ENCODE measurements around the gene EPHB3.

The EPHB3 gene

DNA sequence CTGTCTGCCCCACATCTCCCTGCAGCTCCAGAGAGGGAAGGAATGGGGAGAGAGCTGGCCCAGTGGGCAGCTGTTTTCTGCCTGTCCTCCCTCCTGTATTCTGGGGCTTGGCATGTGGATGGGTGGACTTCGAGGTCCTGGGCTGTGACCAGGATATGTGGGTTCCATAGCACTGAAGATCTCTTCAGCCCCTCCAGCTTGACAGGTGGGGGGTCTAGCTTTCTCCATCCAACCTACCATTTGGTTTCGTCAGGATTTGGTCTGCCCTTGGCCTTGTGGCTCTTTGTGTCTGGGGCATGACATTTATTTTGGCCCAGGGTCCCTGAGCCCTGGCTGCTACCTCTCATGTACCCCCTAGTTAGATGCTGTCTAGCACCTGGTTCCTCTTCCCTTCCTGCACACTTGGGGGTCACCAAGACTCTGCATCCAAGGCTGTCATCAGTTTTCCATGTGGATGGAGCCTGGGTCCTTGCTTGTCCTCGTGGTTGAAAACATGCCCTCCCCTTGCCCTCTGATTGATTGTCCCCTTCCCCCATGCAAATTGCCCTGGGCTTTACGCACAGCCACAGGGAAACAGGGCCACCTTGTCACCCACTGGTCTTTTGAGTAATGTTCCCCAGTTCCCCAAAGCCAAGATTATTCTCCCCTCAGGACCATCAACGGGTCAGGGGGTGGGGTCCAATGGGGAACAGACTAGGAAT is 3.2 kb downstream of the EPHB3 start:
- no peak for DNase-seq

- peak in 1 of 2 experiments; percentile 39 for DNase-seq
Observed at GRCh38 chr3:184565421-184566211, 4.0 kb downstream of the EPHB3 start.

DNA sequence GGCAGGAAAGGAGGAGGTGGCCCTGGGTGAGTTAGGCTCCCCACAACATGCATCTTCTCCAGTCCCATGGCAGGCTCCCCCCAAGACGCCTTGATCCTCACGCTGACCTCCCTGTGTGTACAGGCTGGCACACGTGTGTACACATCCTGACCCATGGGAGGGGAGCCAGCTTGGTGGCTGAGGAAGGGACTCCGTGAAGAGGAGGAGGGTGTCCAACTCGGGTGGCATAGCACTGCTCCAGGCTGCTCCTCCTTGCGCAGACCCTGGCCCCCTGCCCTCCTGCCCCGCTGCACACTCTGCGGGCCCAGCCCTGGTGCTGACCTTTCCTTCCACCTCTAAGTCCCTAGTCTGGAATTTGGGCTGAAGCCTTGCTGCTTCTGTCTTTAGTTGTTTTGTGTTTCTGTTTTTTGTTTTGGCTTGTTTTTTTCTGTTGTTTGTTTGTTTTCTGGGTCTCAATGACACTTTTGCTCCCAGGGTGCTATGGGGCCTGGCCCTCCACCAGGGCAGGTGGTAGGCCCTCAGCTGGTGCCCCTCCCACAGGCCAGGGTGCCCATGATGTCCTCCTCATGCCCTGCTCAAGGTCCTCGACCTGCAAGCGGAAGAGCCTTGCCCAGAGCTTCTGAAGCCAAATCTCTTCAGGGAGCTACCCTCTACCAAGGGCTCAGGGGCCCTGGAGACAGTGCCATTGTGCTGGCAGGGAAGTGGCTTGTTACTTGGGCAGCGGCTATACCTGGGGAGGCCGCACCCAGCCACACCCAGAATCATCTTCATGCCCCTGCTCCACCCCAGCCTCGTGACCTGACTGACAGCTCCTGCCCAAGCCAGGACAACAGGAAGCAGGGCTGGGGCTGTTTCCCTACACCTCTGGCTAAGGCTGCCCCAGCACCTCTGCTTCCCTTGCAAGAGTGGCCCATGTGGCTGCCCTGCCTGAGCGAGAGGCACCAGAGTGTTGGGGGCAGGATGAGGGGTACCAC is 5.1 kb downstream of the EPHB3 start:
- no peak for DNase-seq

- DNase-seq: no peak
Observed at GRCh38 chr3:184567946-184568559, 6.5 kb downstream of the EPHB3 start.

DNA sequence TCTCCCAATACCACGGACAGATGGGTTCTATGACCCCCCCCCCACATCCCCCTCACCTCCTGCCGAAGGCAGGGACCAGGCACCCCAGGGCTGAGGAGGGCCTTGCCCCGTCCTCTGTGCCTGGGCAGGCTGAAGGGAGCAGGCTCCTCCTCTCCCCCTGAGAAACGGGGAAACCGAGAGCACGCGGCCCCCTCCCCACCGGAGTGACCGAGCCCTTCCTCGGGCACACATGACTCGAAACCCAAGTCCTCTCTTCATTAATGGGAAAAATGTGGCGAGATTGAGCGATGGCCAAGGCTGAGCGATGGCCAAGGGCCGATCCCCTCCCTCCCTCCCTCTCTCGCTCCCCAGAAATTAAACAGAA is 7.0 kb downstream of the EPHB3 start:
- no peak for DNase-seq

DNA sequence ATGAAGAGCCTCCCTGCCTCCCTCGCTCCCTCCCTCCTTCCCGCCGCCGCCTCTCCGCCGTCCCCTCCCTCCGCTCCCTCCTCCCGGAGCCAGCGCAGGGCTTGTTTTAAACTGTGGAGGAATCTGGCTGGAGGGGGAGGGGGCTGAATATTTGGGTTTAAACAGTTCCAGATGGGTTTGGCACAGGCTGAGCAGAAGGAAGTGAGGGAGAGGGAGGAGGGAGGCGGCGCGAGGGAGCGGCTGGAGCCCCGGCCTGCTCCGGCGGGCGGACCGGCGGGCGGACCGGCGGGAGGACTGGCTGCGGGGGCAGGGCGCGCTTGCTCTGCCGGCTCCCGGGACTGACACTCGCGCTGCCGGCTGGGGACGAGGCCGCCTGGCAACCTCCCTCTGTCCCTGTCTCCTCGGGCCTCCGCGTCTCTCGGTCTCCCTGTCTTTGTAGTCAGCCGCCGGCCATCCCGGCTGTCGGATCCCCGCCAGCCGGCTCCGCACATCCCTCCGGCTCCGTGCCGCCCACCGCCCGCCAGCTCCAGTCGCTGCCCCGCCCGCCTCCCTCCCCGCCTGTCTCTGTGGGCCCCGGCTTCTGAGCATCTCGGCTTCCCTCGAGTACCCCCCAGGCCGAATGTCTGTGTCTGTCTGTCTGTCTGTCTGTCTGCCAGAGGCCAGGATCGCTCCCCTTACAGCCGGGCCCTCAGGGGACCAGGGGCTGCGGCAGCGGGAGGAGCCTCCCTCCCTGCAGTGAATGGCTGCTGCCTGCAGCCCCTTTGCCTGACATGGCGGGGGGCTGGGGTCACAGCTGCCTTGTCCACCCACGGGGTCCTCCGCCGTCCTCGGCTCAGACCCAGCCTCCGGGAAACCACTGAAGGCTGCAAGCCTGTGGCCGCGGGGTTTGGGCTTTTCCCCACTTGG is 7.6 kb downstream of the EPHB3 start:
- peak in 1 of 2 experiments; percentile 8 for DNase-seq

GRCh38 chr3:184570035-184570434 is 8.4 kb downstream of the EPHB3 start:
- DNase-seq: no peak

DNA sequence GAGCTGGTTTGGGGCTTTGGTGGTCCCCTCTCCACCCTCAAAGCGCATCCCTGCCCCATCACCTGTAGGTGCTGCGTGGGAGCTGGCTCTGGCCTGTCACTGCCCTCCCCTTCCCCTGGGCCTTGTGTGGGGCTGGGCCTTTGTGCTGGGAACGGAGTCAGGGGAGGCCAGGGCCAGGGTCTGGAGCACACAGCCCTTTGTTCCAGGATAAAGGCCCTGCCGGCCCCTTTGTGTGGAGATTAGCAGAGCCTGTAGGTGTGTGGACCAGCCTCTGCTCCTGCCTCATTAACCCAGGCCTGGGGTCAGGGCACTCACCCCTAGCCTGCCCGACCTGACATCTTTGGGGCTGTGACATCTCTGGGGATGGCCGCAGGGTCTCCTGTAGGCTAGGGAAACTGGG is 8.9 kb downstream of the EPHB3 start:
- DNase-seq: no peak

- no peak for DNase-seq
Observed at GRCh38 chr3:184571750-184572377, 10.3 kb downstream of the EPHB3 start.

- no peak for DNase-seq
Observed at GRCh38 chr3:184572633-184573270, 11.2 kb downstream of the EPHB3 start.

GRCh38 chr3:184574515-184575417 is 13.2 kb downstream of the EPHB3 start:
- no peak for DNase-seq

- no peak for DNase-seq
Observed at GRCh38 chr3:184575701-184576100, 14.1 kb downstream of the EPHB3 start.

GRCh38 chr3:184576457-184577240 is 15.1 kb downstream of the EPHB3 start:
- DNase-seq: no peak

DNA sequence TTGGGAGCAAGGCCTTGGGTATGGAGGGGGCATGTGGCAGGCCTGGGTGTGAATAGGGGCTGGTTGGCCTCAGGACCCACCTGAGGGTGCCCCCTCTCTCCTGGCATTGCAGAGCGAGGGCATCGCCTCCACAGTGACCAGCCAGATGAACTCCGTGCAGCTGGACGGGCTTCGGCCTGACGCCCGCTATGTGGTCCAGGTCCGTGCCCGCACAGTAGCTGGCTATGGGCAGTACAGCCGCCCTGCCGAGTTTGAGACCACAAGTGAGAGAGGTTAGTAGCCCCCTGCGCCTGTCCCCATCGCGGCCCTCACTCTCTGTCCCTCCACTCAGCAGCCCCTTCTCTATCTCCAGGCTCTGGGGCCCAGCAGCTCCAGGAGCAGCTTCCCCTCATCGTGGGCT is 16.0 kb downstream of the EPHB3 start:
- DNase-seq: no peak

- DNase-seq: no peak
Observed at GRCh38 chr3:184578218-184578617, 16.6 kb downstream of the EPHB3 start.

- DNase-seq: no peak
Observed at GRCh38 chr3:184578822-184579221, 17.2 kb downstream of the EPHB3 start.

DNA sequence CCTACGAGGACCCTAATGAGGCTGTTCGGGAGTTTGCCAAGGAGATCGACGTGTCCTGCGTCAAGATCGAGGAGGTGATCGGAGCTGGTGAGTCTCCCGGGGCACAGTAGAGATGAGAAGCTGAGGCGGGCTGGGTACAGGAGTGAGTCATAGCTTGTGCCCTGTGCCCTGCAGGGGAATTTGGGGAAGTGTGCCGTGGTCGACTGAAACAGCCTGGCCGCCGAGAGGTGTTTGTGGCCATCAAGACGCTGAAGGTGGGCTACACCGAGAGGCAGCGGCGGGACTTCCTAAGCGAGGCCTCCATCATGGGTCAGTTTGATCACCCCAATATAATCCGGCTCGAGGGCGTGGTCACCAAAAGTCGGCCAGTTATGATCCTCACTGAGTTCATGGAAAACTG is 17.9 kb downstream of the EPHB3 start:
- no peak for DNase-seq

DNA sequence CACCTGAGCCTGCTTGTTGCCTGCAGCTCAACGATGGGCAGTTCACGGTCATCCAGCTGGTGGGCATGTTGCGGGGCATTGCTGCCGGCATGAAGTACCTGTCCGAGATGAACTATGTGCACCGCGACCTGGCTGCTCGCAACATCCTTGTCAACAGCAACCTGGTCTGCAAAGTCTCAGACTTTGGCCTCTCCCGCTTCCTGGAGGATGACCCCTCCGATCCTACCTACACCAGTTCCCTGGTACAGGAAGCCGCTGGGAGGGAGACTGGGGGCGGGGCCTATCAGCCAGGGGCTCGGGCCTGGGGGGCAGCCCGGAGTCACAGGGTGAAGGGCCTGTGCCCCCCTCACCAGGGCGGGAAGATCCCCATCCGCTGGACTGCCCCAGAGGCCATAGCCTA is 18.8 kb downstream of the EPHB3 start:
- no peak for DNase-seq

DNA sequence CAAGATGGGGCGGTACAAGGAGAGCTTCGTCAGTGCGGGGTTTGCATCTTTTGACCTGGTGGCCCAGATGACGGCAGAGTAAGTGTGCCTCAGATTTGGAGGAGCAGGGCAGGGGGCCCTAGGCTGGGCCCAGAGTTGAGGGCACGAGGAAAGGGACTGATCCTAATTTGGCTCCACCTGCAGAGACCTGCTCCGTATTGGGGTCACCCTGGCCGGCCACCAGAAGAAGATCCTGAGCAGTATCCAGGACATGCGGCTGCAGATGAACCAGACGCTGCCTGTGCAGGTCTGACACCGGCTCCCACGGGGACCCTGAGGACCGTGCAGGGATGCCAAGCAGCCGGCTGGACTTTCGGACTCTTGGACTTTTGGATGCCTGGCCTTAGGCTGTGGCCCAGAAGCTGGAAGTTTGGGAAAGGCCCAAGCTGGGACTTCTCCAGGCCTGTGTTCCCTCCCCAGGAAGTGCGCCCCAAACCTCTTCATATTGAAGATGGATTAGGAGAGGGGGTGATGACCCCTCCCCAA is 19.8 kb downstream of the EPHB3 start:
- DNase-seq: no peak
